Measurements from ENCODE around the gene SLC4A2. TPM values are rescaled to one million over a fixed set of nuclear protein-coding genes. Genes with fewer than 3 reads are reported as not detected.

SLC4A2 gene
- total RNA-seq, 2 experiments from 2014 or later, result 58.7 to 85.0 TPM

DNA sequence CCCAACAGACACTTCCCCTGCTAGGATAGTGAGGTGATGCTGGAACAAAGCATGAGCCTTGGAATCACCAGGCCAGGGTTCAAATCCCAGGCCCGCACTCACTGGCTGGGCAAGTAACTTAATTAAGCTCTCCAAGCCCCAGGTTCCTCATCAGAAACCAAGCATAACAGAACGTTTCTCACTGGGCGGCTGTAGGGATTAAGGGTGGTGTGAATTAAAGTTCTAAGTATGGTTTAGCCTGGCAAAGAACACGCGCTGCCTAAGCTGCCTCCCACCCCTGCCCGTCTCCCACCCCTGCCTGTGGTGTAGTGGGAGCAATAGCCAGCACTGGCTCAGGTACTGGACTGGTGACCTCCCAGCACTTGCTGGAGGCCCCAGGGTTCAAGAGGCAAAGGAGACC is 5.6 kb downstream of the SLC4A2 start:
- DNase-seq (no peak), ATAC-seq (no peak)
- H3K4me3 Mint-ChIP-seq, result no peak overlapping the region
- H3K27me3 Mint-ChIP-seq, result no peaks in the 10 kb centered on the region
- POLR2A ChIA-PET, result interaction anchor here (0.6 kb wide), 1 partner anchor 15 kb away, joined by 3 read pairs; no protein-coding TSS in a partner anchor
- H3K36me3 Mint-ChIP-seq (ENCODE audit: low read depth), result peaks cover 17% of the 10 kb centered on the region
- CTCF ChIA-PET, result interaction anchor here (1.1 kb wide), 1 partner anchor 45 kb away, joined by 3 read pairs; no protein-coding TSS in a partner anchor
- peaks cover 12% of the 10 kb centered on the region for H3K4me1 Mint-ChIP-seq
- H3K27ac Mint-ChIP-seq, result no peak overlapping the region
- intact Hi-C loops (cut with DNase I, micrococcal nuclease), result no loop called here
- no peaks in the 10 kb centered on the region for H3K9me3 Mint-ChIP-seq (ENCODE audit: low read depth)

DNA sequence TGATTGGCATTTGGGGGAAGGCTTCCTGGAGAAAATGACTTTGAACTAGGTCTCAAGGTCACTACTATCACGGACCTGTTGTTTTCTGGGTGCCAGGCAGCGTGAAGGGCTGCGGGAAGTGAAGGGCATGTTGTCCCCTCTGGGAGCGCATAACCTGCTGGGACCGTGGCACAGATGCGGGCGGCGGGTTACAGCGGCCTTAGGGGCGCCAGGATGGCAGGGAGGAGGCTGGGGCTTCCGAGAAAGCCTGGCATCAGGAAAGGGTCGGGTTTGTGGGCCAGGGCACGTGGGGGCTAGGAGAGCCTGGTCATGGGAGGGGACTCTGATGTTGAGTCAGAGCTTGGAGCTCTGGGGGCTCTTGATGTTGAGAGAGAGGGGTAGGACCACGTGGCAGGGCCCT is 6.1 kb downstream of the SLC4A2 start:
- CTCF ChIA-PET, result interaction anchor here (1.5 kb wide), 1 partner anchor 45 kb away, joined by 3 read pairs; no protein-coding TSS in a partner anchor
- Mint-ChIP-seq H3K9me3 (ENCODE audit: low read depth) (no peaks in the 10 kb centered on the region), H3K27me3 (no peaks in the 10 kb centered on the region), H3K36me3 (ENCODE audit: low read depth) (peaks cover 18% of the 10 kb centered on the region), H3K4me1 (peaks cover 12% of the 10 kb centered on the region), H3K27ac (no peak overlapping the region), H3K4me3 (no peak overlapping the region)
- no peak for DNase-seq
- ATAC-seq, result no peak
- POLR2A ChIA-PET, result interaction anchor here (0.6 kb wide), 1 partner anchor 15 kb away, joined by 3 read pairs; no protein-coding TSS in a partner anchor
- intact Hi-C loops (cut with DNase I, micrococcal nuclease), result no loop called here

- DNase-seq (no peak), ATAC-seq (no peak)
- ChIA-PET CTCF (interaction anchor here (1.5 kb wide), 1 partner anchor 45 kb away, joined by 3 read pairs; no protein-coding TSS in a partner anchor), POLR2A (no interaction called here)
- H3K36me3 Mint-ChIP-seq (ENCODE audit: low read depth), result peaks cover 21% of the 10 kb centered on the region
- H3K27me3 Mint-ChIP-seq, result no peaks in the 10 kb centered on the region
- no peak overlapping the region for H3K27ac Mint-ChIP-seq
- no peak overlapping the region for H3K4me3 Mint-ChIP-seq
- H3K4me1 Mint-ChIP-seq, result peaks cover 5% of the 10 kb centered on the region
- no peaks in the 10 kb centered on the region for H3K9me3 Mint-ChIP-seq (ENCODE audit: low read depth)
- intact Hi-C loops (cut with DNase I, micrococcal nuclease), result no loop called here
These were observed 7.0 kb downstream of the SLC4A2 start for GRCh38 chr7:151066273-151066974.

DNA sequence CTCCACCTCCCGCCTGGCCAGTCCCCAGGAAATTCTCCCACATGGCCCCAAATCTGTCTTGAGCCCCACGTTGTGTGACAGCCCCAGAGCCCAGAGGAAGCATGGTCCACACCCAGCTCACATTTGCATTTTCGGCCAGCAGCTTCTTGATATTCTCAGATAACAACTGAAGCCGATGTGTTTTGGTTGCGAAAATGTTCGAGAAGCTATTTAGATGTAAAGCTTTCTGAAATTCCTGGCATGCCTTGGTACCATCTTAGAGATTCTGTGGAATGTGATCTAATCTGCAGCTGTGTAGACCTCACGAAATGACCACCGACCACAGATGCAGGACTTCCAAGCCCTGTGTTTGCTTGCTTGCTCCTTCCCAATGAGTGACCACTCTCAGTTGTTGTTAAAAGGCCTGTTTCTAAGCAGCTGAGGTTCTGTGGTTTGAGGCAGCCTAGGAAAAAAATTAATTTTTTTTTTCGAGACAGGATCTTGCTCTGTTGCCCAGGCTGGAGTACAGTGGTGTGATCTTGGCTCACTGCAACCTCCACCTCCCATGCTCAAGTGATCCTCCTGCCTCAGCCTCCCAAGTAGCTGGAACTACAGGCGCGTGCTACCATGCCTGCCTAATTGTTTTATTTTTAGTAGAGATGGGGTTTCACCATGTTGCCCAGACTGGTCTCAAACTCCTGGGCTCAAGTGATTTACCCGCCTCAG is 8.8 kb downstream of the SLC4A2 start:
- H3K4me3 Mint-ChIP-seq, result no peak overlapping the region
- no peaks in the 10 kb centered on the region for H3K27me3 Mint-ChIP-seq
- ATAC-seq (no peak), DNase-seq (no peak)
- ChIA-PET CTCF (interaction anchor here (0.6 to 1.7 kb wide), 3 partner anchors 24 to 124 kb away, joined by 3 to 4 read pairs (median 4); no protein-coding TSS in a partner anchor), POLR2A (no interaction called here)
- H3K36me3 Mint-ChIP-seq (ENCODE audit: low read depth), result peaks cover 24% of the 10 kb centered on the region
- intact Hi-C loops (cut with DNase I, micrococcal nuclease), result no loop called here
- no peaks in the 10 kb centered on the region for H3K9me3 Mint-ChIP-seq (ENCODE audit: low read depth)
- H3K27ac Mint-ChIP-seq, result no peak overlapping the region
- no peaks in the 10 kb centered on the region for H3K4me1 Mint-ChIP-seq

DNA sequence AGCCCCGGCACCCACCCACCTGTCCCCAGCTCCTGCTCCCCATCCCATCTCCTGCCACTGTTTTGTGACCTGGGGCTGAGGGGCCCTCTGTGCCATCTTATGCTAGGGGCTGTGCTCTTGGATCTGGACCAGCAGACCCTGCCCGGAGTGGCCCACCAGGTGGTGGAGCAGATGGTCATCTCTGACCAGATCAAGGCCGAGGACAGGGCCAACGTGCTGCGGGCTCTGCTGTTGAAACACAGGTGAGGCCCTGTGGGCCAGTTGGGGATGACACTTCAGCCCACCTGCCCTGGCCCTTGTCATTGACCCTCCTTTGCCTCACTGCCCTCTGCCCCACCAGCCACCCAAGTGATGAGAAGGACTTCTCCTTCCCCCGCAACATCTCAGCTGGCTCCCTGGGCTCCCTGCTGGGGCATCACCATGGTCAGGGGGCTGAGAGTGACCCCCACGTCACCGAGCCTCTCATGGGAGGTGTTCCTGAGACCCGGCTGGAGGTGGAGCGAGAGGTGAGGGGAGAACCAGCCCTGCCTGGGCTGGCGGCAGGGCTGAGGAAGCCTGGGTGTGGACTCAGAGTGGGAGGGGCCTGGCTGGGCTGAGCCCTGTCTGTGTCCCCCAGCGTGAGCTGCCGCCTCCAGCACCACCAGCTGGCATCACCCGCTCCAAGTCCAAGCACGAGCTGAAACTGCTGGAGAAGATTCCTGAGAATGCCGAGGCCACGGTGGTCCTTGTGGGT is 10.6 kb downstream of the SLC4A2 start:
- ATAC-seq, result no peak
- H3K4me1 Mint-ChIP-seq, result no peaks in the 10 kb centered on the region
- CTCF ChIA-PET, result no interaction called here
- POLR2A ChIA-PET, result no interaction called here
- intact Hi-C loops (cut with DNase I, micrococcal nuclease), result no loop called here
- H3K9me3 Mint-ChIP-seq (ENCODE audit: low read depth), result no peaks in the 10 kb centered on the region
- DNase-seq, result no peak
- H3K27me3 Mint-ChIP-seq, result no peaks in the 10 kb centered on the region
- no peak overlapping the region for H3K27ac Mint-ChIP-seq
- H3K36me3 Mint-ChIP-seq (ENCODE audit: low read depth), result peaks cover 22% of the 10 kb centered on the region
- H3K4me3 Mint-ChIP-seq, result no peak overlapping the region

DNA sequence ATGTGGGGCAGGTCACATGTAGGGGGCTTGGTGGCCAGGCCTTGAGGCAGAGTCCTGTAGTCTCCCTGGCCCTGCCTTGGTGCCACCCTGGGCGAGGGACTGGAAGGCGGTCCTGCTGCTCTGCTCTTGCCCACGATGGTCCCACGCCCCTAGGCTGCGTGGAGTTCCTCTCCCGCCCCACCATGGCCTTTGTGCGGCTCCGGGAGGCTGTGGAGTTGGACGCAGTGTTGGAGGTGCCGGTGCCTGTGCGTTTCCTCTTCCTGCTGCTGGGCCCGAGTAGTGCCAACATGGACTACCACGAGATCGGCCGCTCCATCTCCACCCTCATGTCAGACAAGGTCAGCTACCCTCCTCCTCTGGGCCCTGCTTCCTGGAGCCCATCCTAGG is 11.2 kb downstream of the SLC4A2 start:
- Mint-ChIP-seq H3K36me3 (ENCODE audit: low read depth) (peaks cover 22% of the 10 kb centered on the region), H3K9me3 (ENCODE audit: low read depth) (no peaks in the 10 kb centered on the region), H3K4me1 (no peaks in the 10 kb centered on the region), H3K27me3 (no peaks in the 10 kb centered on the region), H3K4me3 (no peak overlapping the region), H3K27ac (no peak overlapping the region)
- CTCF ChIA-PET, result no interaction called here
- ATAC-seq, result no peak
- POLR2A ChIA-PET, result no interaction called here
- DNase-seq, result no peak
- intact Hi-C loops (cut with DNase I, micrococcal nuclease), result no loop called here

GRCh38 chr7:151071032-151071866 is 11.9 kb downstream of the SLC4A2 start:
- ChIA-PET POLR2A (interaction anchor here (0.5 kb wide), 1 partner anchor 451 kb away, joined by 10 read pairs; no protein-coding TSS in a partner anchor), CTCF (no interaction called here)
- H3K27ac Mint-ChIP-seq, result no peak overlapping the region
- H3K36me3 Mint-ChIP-seq (ENCODE audit: low read depth), result peaks cover 21% of the 10 kb centered on the region
- no peak for ATAC-seq
- DNase-seq, result no peak
- intact Hi-C loops (cut with DNase I, micrococcal nuclease), result no loop called here
- H3K27me3 Mint-ChIP-seq, result no peaks in the 10 kb centered on the region
- no peaks in the 10 kb centered on the region for H3K9me3 Mint-ChIP-seq (ENCODE audit: low read depth)
- H3K4me3 Mint-ChIP-seq, result no peak overlapping the region
- no peaks in the 10 kb centered on the region for H3K4me1 Mint-ChIP-seq

- ATAC-seq (no peak), DNase-seq (no peak)
- intact Hi-C loops (cut with DNase I, micrococcal nuclease), result no loop called here
- ChIA-PET CTCF (interaction anchor here (0.7 kb wide), 1 partner anchor 111 kb away, joined by 3 read pairs; no protein-coding TSS in a partner anchor), POLR2A (interaction anchor here (0.6 kb wide), 1 partner anchor 52 kb away, joined by 3 read pairs; no protein-coding TSS in a partner anchor)
- Mint-ChIP-seq H3K4me3 (no peak overlapping the region), H3K9me3 (ENCODE audit: low read depth) (no peaks in the 10 kb centered on the region), H3K27ac (no peak overlapping the region), H3K4me1 (peaks cover 10% of the 10 kb centered on the region), H3K36me3 (ENCODE audit: low read depth) (peaks cover 25% of the 10 kb centered on the region), H3K27me3 (no peaks in the 10 kb centered on the region)
These were observed 14.6 kb downstream of the SLC4A2 start for GRCh38 chr7:151073990-151074389.

GRCh38 chr7:151074817-151075661 is 15.7 kb downstream of the SLC4A2 start:
- peaks cover 19% of the 10 kb centered on the region for H3K4me1 Mint-ChIP-seq
- DNase-seq, result no peak
- peak overlapping the region; percentile 25 for H3K27ac Mint-ChIP-seq
- no peaks in the 10 kb centered on the region for H3K9me3 Mint-ChIP-seq (ENCODE audit: low read depth)
- intact Hi-C loops (cut with DNase I, micrococcal nuclease), result no loop called here
- CTCF ChIA-PET, result no interaction called here
- ATAC-seq, result no peak
- H3K36me3 Mint-ChIP-seq (ENCODE audit: low read depth), result peaks cover 26% of the 10 kb centered on the region
- no peaks in the 10 kb centered on the region for H3K27me3 Mint-ChIP-seq
- H3K4me3 Mint-ChIP-seq, result no peak overlapping the region
- POLR2A ChIA-PET, result no interaction called here

DNA sequence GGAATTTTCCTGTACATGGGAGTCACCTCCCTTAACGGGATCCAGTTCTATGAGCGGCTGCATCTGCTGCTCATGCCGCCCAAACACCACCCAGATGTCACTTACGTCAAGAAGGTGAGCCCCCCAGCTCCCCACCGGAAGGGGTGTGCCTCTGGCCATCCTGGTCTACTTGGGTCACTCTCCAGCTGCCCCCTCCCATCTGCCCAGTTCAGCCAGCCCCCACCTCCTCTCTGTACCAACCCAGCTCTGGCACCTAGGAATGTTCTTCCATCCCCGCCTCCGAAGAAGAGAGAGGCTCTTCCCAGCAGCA is 16.2 kb downstream of the SLC4A2 start:
- Mint-ChIP-seq H3K36me3 (ENCODE audit: low read depth) (peaks cover 24% of the 10 kb centered on the region), H3K9me3 (ENCODE audit: low read depth) (no peaks in the 10 kb centered on the region)
- no peak for ATAC-seq

More for the DNA sequence above, 16.2 kb downstream of the SLC4A2 start:
- ChIA-PET CTCF (interaction anchor here (1.2 kb wide), 1 partner anchor 15 kb away, joined by 3 read pairs; no protein-coding TSS in a partner anchor), POLR2A (no interaction called here)
- no peak for DNase-seq
- intact Hi-C loops (cut with DNase I, micrococcal nuclease), result no loop called here
- no peak overlapping the region for H3K4me3 Mint-ChIP-seq
- peak overlapping the region; percentile 25 for H3K27ac Mint-ChIP-seq
- H3K4me1 Mint-ChIP-seq, result peaks cover 19% of the 10 kb centered on the region
- H3K27me3 Mint-ChIP-seq, result no peaks in the 10 kb centered on the region

Data from activated CD4-positive, alpha-beta T cell treated with anti-CD3 and anti-CD28 coated beads for 36 hours (primary cell).